HG03139 (cell line): Measurements from ENCODE around the gene VMP1.
"Not testable (repeated sequence)": the region's sequence is repeated elsewhere in the genome, so short reads cannot be mapped to it uniquely, and the experiment has no call there.

ENCODE experiments used
- ATAC-seq: cut with Tn5 transposase; IDR thresholded peaks from one replicate; pipeline ENCODE4 v1.9.1; 2021; ENCODE audit not compliant: unreplicated experiment

Gene VMP1

GRCh38 chr17:59753522-59754467, 46.3 kb downstream of the VMP1 start:
- ATAC-seq: no peak

GRCh38 chr17:59754552-59754951, 47.1 kb downstream of the VMP1 start:
- no peak for ATAC-seq

GRCh38 chr17:59755069-59755468, 47.6 kb downstream of the VMP1 start:
- ATAC-seq: not testable (repeated sequence)

GRCh38 chr17:59756236-59756818, 48.9 kb downstream of the VMP1 start:
- ATAC-seq: no peak

GRCh38 chr17:59757043-59757442, 49.6 kb downstream of the VMP1 start:
- no peak for ATAC-seq

GRCh38 chr17:59757470-59757869, 50.0 kb downstream of the VMP1 start:
- no peak for ATAC-seq

GRCh38 chr17:59757881-59758385, 50.5 kb downstream of the VMP1 start:
- ATAC-seq: no peak

- not testable (repeated sequence) for ATAC-seq
Measured at GRCh38 chr17:59758998-59759651, 51.7 kb downstream of the VMP1 start.

- ATAC-seq: no peak
Measured at GRCh38 chr17:59760160-59760559, 52.7 kb downstream of the VMP1 start.

GRCh38 chr17:59761385-59762048, 54.1 kb downstream of the VMP1 start:
- ATAC-seq: no peak

- ATAC-seq: no peak
Measured at GRCh38 chr17:59762049-59762823, 54.8 kb downstream of the VMP1 start.

GRCh38 chr17:59762824-59763374, 55.4 kb downstream of the VMP1 start:
- no peak for ATAC-seq

- ATAC-seq: no peak
Measured at GRCh38 chr17:59763861-59764260, 56.4 kb downstream of the VMP1 start.

- ATAC-seq: no peak
Measured at GRCh38 chr17:59764292-59764741, 56.9 kb downstream of the VMP1 start.

GRCh38 chr17:59765038-59765437, 57.6 kb downstream of the VMP1 start:
- ATAC-seq: no peak

- no peak for ATAC-seq
Measured at GRCh38 chr17:59766491-59766890, 59.0 kb downstream of the VMP1 start.

GRCh38 chr17:59767176-59767575, 59.7 kb downstream of the VMP1 start:
- ATAC-seq: no peak

- no peak for ATAC-seq
Measured at GRCh38 chr17:59769887-59770286, 62.4 kb downstream of the VMP1 start.

GRCh38 chr17:59771093-59771492, 63.6 kb downstream of the VMP1 start:
- no peak for ATAC-seq

- ATAC-seq: no peak
Measured at GRCh38 chr17:59775786-59776350, 68.4 kb downstream of the VMP1 start.
